HCT116 (cell line): ENCODE measurements around the gene NEK3.

Source experiments
- CBX3 ChIP-seq: IDR thresholded peaks from 2 replicates; pipeline ENCODE4 v1.6.1; 2012; ENCODE audit warnings: low read depth
- ELF1 ChIP-seq: IDR thresholded peaks from 2 replicates; pipeline ENCODE4 v1.6.1; 2012; ENCODE audit warnings: low read depth, borderline replicate concordance
- EZH2 ChIP-seq: fragments of 200-600 bp; sonication (generic); IDR thresholded peaks from 2 replicates; pipeline ENCODE4 v1.6.1; 2017; ENCODE audit warnings: antibody characterized with exemption, mixed run types
- POLR2A ChIP-seq: IDR thresholded peaks from 2 replicates; pipeline ENCODE4 v1.7.0; 2011; ENCODE audit warnings: borderline replicate concordance; ENCODE audit not compliant: insufficient read depth, insufficient read length; ENCODE audit errors: extremely low read depth
- TCF7L2 ChIP-seq: IDR thresholded peaks from 2 replicates; pipeline ENCODE4 v1.7.0; 2011; ENCODE audit warnings: borderline replicate concordance, inconsistent platforms; ENCODE audit not compliant: insufficient read depth, insufficient read length; ENCODE audit errors: extremely low read depth
- TF ChIP-seq, protein P1 (sequence below), 3 experiments: fragments of 200-600 bp in 1 of 3; sonication (generic) in 1 of 3; IDR thresholded peaks in 2 of 3; conservative IDR thresholded peaks in 1 of 3; 2 replicates each; pipeline ENCODE4 v1.5.1; 2012 to 2017; ENCODE audit warnings: low read depth in 2 of 3, low read length in 2 of 3, antibody characterized with exemption in 1 of 3, borderline replicate concordance in 1 of 3, control low read depth in 1 of 3, mild to moderate bottlenecking in 1 of 3, mixed read lengths in 1 of 3, mixed run types in 1 of 3, moderate library complexity in 1 of 3; ENCODE audit not compliant: insufficient read depth in 1 of 3
- TF ChIP-seq, protein P2 (sequence below): IDR thresholded peaks from 2 replicates; pipeline ENCODE4 v1.6.1; 2012; ENCODE audit warnings: low read depth
- TF ChIP-seq, protein P3 (sequence below): IDR thresholded peaks from 2 replicates; pipeline ENCODE4 v1.6.1; 2012

DNA sequence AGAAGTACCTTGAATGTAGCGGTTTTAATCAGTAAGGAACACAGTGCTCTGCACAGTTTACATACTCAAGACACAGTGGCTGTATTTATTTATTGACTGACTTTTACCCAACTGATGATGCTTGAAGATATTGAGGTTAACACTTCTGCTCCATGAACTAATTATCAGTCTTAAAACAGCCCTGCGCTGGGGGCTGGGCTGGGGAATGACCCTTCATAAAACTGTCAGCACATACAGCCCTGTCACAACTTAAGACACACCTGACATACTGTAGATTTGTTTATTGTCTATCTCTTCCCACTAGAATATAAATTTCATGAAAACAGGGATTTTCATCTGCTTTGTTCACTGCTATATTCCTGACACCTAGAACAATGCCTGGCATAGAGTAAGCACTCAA is 41.3 kb downstream of the NEK3 start:
- TF ChIP-seq EZH2 (no peak), POLR2A (no peak), ELF1 (no peak), CBX3 (no peak), TCF7L2 (no peak)
- TF ChIP-seq, protein P1, sequence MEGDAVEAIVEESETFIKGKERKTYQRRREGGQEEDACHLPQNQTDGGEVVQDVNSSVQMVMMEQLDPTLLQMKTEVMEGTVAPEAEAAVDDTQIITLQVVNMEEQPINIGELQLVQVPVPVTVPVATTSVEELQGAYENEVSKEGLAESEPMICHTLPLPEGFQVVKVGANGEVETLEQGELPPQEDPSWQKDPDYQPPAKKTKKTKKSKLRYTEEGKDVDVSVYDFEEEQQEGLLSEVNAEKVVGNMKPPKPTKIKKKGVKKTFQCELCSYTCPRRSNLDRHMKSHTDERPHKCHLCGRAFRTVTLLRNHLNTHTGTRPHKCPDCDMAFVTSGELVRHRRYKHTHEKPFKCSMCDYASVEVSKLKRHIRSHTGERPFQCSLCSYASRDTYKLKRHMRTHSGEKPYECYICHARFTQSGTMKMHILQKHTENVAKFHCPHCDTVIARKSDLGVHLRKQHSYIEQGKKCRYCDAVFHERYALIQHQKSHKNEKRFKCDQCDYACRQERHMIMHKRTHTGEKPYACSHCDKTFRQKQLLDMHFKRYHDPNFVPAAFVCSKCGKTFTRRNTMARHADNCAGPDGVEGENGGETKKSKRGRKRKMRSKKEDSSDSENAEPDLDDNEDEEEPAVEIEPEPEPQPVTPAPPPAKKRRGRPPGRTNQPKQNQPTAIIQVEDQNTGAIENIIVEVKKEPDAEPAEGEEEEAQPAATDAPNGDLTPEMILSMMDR (IDR thresholded peaks at IDR 0.05 in 2 of 3, conservative IDR thresholded peaks at IDR 0.05 in 1 of 3; ENCODE audit: borderline replicate concordance in 1 of 3, insufficient read depth in 1 of 3, low read depth in 2 of 3, low read length in 2 of 3): no peak
- TF ChIP-seq, protein P2, sequence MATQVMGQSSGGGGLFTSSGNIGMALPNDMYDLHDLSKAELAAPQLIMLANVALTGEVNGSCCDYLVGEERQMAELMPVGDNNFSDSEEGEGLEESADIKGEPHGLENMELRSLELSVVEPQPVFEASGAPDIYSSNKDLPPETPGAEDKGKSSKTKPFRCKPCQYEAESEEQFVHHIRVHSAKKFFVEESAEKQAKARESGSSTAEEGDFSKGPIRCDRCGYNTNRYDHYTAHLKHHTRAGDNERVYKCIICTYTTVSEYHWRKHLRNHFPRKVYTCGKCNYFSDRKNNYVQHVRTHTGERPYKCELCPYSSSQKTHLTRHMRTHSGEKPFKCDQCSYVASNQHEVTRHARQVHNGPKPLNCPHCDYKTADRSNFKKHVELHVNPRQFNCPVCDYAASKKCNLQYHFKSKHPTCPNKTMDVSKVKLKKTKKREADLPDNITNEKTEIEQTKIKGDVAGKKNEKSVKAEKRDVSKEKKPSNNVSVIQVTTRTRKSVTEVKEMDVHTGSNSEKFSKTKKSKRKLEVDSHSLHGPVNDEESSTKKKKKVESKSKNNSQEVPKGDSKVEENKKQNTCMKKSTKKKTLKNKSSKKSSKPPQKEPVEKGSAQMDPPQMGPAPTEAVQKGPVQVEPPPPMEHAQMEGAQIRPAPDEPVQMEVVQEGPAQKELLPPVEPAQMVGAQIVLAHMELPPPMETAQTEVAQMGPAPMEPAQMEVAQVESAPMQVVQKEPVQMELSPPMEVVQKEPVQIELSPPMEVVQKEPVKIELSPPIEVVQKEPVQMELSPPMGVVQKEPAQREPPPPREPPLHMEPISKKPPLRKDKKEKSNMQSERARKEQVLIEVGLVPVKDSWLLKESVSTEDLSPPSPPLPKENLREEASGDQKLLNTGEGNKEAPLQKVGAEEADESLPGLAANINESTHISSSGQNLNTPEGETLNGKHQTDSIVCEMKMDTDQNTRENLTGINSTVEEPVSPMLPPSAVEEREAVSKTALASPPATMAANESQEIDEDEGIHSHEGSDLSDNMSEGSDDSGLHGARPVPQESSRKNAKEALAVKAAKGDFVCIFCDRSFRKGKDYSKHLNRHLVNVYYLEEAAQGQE: no peak
- TF ChIP-seq, protein P3, sequence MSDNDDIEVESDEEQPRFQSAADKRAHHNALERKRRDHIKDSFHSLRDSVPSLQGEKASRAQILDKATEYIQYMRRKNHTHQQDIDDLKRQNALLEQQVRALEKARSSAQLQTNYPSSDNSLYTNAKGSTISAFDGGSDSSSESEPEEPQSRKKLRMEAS: no peak
